DMS 273 (cell line): Measurements from ENCODE around the gene CTDNEP1.

Experiments used
- DNase-seq: peaks from one replicate; lab custom pipeline; 2025; ENCODE audit not compliant: unreplicated experiment; lab: John Stamatoyannopoulos, UW

CTDNEP1 gene

GRCh38 chr17:7251661-7252175 lies at the start of gene CTDNEP1:
CTDNEP1 (minus strand) TSS chr17:7251734; CDS start chr17:7251296, 438 bp downstream.
- peak; percentile 98 for DNase-seq

DNA sequence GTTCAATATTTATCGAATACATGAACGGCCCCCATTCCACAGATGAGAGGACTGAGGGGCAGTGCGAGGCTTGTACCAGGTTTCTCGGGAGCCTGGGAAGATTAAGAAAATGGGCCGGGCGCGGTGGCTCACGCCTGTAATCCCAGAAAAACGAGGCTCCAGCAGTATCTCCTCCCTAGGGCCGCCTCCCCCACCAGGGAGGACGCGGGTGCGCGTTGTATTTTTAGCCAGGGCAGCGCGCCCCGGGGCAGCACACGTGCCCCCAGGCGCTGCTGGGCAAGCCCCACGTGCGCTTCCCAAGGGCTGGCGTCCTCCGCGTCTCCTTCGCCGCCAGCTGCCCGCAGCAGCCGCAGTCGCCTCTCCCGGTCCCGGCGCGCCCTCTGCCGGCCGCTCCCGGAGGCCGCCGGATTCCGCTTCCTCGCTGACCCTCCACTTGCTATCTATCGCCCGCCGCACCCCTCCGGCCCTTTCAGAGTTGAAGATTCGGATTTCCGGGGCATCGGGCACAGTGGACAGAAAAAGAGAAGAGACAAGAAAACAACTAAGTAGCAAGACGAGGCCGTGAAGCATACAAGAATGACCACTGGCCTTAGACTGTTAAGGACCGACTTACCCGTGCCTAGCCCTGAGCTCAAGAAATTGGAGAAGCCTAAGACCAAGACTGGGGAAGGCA lies 44.8 kb upstream of the CTDNEP1 start:
- peak; percentile 91 for DNase-seq

DNA sequence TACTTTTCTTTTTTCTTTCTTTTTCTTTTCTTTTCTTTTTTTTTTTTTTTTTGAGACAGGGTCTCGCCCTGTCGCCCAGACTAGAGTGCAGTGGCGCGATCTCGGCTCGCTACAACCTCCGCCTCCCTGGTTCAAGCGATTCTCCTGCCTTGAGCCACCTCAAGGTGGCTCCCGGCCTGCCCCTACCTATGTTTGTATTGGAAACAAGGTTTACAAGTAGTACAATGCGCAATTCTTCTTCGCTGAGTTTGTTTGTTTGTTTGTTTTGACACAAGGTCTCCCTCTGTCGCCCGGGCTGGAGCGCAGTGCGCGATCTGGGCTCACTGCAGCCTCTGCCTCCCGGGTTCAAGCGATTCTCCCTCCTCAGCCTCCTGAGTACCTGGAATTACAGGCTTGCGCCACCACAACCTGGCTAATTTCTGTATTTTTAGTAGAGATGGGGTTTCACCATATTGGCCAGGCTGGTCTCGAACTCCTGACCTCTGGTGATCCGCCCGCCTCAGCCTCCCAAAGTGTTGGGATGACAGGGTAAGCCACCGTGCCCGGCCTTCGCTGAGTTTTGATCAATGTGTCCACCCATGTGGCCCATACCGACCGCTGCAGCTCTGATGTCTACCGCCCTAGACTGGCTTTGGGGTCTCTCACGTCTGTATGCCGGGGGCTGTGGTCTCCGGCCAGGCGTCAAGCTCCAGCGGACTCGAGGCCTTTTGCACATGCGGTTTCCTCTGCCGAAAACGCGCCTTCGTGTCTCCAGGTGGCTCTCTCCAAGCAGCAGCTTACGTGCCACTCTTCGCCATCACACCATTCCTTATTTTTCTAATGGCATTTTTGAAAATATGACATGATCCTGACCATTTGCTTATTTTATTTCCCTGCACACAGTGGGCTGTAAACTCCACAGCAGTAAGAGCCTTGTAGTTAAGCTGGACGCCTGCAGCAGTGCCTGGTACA lies 44.0 kb upstream of the CTDNEP1 start:
- DNase-seq, result no peak

GRCh38 chr17:7294614-7295153 lies 43.1 kb upstream of the CTDNEP1 start, which contains the start of gene YBX2:
YBX2 (minus strand) TSS chr17:7294639; CDS start chr17:7294500, 139 bp downstream.
- peak; percentile 86 for DNase-seq

GRCh38 chr17:7293816-7294613 lies 42.5 kb upstream of the CTDNEP1 start:
- peak; percentile 41 for DNase-seq

DNA sequence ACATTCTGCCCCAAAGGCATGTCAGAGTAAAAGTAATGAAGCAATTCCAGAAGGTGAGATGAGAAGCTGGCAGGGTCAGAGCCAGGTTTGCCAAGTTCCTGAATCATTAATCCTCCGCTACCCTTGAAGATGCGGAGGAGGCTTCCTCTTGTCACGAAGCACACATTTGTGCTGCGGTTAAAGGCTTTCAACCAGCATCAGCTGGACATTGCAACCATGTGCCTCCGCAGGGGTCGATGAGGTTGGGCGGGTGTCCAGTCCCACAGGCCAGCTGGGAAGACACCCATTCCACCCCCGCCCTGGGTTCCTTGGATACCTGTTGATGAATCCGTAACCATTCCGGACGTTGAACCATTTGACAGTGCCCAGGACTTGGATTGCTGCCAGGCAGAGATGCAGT lies 41.6 kb upstream of the CTDNEP1 start:
- peak; percentile 34 for DNase-seq

DNA sequence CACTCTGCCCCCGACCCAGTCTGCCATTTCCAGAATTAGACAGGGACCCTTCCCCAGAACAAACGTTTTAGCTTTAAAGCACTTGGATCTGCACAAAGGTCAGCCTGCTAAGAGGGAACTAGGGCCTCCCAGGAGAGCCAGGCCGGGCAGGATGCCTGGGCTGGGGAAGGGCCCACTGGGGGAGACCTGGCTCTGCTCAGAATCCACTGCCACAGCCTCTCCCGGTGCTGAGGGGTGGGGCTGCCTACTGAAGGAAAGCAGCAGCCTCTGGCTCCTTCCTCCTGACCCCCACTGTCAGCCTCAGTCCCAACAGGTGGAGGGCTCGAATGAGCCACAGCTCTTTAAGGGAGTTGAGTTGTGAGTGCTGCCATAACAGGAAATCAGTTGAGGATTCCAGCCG lies 41.2 kb upstream of the CTDNEP1 start:
- DNase-seq, result no peak

GRCh38 chr17:7292194-7292593 lies 40.7 kb upstream of the CTDNEP1 start:
- DNase-seq, result no peak

DNA sequence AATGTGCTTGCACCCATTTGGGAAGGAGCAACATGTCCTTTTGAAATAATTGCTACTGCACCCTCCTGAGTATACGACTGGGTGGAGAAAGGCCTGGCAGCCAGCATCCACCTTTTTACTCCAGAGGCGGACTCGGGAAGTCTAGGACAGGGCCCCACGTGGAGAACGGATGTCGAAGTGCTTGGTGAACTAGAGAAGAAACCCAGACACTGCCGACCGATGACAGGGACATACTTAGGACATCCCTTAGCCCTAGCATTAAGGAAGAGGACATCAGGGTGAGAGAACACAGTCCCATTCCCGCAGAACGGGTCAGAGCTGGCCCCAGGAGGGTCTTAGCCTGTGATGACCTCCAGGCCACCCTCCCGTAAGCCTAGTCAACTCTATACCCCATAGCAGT lies 39.2 kb upstream of the CTDNEP1 start:
- DNase-seq, result no peak

DNA sequence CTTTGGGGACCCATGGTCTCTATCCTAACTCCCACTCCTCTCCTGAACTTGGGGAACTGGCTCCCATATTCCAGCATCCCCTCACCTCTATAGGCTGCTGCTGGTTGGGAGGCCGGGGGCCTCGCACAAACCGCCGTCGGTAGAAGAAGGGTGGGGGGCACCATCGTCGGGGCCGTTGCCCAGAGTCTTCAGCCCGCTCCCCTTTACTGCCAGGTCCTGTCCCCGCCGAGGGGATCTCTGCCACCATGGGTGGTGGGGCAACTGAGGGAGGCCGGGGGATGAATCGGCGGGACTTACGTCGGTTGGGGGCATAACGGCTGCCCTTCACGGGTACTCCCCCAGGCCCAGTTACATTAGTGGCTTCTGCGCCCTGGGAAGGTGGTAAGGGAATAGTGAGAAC lies 38.6 kb upstream of the CTDNEP1 start:
- no peak for DNase-seq

- DNase-seq, result no peak
Measured at GRCh38 chr17:7289256-7290032, 37.9 kb upstream of the CTDNEP1 start.

GRCh38 chr17:7285679-7286078 lies 34.1 kb upstream of the CTDNEP1 start:
- DNase-seq, result no peak

DNA sequence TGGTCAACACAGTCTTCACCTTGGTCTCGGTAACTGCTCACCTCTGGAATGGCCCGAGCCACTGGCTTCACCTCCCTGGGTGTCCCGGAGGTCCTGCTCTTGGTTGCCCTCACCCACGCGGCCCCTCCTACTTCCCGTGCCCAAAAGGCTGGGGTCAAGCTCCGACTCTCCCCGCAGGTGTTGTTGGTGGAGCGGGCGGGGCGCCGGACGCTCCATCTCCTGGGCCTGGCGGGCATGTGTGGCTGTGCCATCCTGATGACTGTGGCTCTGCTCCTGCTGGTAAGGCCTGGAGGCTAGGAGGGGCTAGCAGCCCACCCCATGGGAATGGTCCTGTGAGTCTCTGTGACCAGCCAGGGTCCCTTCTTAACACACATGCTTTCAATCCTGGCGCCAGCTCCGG lies 33.4 kb upstream of the CTDNEP1 start:
- no peak for DNase-seq

DNA sequence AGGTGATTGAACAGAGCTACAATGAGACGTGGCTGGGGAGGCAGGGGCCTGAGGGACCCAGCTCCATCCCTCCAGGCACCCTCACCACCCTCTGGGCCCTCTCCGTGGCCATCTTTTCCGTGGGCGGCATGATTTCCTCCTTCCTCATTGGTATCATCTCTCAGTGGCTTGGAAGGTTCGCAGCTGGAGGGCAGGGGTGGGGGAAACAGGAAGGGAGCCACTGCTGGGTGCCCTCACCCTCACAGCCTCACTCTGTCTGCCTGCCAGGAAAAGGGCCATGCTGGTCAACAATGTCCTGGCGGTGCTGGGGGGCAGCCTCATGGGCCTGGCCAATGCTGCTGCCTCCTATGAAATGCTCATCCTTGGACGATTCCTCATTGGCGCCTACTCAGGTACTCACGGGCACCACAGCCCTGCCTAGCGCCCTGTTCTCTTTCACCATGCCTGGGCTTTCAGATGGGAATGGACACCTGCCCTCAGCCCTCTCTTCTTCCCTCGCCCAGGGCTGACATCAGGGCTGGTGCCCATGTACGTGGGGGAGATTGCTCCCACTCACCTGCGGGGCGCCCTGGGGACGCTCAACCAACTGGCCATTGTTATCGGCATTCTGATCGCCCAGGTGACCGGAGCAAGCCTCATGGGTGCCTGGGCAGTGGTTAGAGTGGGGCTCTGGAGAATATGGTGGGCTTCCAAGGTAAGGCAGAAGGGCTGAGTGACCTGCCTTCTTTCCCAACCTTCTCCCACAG lies 32.1 kb upstream of the CTDNEP1 start:
- no peak for DNase-seq

DNA sequence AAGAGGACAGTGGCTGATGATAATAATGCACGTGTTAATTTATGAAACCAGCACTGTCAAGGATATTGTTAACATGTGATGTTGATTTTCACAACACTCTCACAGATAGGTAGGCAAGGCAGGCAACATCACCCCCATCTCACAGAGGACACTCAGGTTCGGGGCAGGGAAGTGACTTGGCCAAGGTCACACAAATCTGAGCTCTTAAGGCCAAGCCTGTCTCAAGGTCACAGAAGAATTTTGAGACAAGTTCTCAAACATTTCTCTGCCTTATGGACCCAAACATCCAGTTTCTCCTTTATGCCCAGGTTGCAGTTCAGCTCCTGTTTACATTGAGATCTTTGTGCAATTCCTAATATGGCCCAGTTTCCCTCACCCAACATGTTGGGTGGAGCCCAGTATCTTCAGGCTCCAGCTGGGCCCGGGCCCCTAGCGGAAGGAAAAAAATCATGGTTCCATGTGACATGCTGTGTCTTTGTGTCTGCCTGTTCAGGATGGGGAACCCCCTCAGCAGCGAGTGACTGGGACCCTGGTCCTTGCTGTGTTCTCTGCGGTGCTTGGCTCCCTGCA lies 31.3 kb upstream of the CTDNEP1 start:
- peak; percentile 18 for DNase-seq

- no peak for DNase-seq
Measured at GRCh38 chr17:7281953-7282751, 30.6 kb upstream of the CTDNEP1 start.

DNA sequence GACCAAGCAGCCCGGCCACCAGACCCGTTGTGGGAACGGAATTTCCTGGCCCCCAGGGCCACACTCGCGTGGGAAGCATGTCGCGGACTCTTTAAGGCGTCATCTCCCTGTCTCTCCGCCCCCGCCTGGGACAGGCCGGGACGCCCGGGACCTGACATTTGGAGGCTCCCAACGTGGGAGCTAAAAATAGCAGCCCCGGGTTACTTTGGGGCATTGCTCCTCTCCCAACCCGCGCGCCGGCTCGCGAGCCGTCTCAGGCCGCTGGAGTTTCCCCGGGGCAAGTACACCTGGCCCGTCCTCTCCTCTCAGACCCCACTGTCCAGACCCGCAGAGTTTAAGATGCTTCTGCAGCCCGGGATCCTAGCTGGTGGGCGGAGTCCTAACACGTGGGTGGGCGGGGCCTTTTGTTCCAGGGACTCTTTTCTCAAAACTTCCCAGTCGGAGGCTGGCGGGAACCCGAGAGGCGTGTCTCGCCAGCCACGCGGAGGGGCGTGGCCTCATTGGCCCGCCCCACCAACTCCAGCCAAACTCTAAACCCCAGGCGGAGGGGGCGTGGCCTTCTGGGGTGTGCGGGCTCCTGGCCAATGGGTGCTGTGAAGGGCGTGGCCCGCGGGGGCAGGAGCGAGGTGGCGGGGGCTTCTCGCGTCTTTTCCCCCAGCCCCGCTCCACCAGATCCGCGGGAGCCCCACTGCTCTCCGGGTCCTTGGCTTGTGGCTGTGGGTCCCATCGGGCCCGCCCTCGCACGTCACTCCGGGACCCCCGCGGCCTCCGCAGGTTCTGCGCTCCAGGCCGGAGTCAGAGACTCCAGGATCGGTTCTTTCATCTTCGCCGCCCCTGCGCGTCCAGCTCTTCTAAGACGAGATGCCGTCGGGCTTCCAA lies 29.8 kb upstream of the CTDNEP1 start, which contains the start of gene SLC2A4:
Gene SLC2A4 (plus strand): TSS at position 645 of the 879 bp plus-strand sequence. CDS start 217 bp downstream, at position 862.
- DNase-seq, result peak; percentile 97
